ENCODE data around the gene GAS2. TPM values are rescaled to one million over a fixed set of nuclear protein-coding genes. Genes with fewer than 3 reads are reported as not detected.

Gene GAS2
- total RNA-seq, 2 donors from 2014 or later: 2.2 to 3.1 TPM

GRCh38 chr11:22832315-22833015, 166.1 kb downstream of the GAS2 start:
- H3K9me3 ChIP-seq (ENCODE audit: control insufficient read depth, low read length, poor library complexity, severe bottlenecking): no peaks in the 10 kb centered on the region
- DNase-seq: no peak
- peaks cover 7% of the 10 kb centered on the region for H3K4me1 Mint-ChIP-seq
- no peaks in the 10 kb centered on the region for H3K27me3 Mint-ChIP-seq
- no peak overlapping the region for H3K4me3 Mint-ChIP-seq
- no peak overlapping the region for H3K27ac Mint-ChIP-seq
- no peak for ATAC-seq
- H3K36me3 Mint-ChIP-seq (ENCODE audit: low read depth): no peaks in the 10 kb centered on the region

DNA sequence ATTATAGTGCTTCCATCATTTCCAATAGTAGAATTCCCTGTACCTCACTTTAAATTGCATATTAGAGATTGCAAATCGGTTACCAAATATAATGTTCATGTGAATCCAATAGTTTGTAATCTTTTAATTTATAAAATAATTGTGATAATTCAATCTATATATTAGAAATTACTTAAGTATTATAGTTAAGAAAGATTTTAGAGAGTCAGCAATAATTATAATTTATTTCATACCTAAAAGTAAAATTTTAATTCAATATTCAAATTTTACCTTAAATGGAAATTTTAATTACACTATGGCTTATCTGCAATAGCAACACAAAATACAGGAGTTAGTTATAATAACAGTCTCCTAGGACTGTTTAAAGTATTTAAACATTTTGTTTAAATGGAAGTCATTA, 180.3 kb downstream of the GAS2 start:
- DNase-seq (no peak), ATAC-seq (no peak)
- H3K27me3 Mint-ChIP-seq: no peaks in the 10 kb centered on the region
- peaks cover 4% of the 10 kb centered on the region for H3K36me3 Mint-ChIP-seq (ENCODE audit: low read depth)
- no peak overlapping the region for H3K4me3 Mint-ChIP-seq
- peaks cover 3% of the 10 kb centered on the region for H3K4me1 Mint-ChIP-seq
- H3K27ac Mint-ChIP-seq: no peak overlapping the region
- no peaks in the 10 kb centered on the region for H3K9me3 ChIP-seq (ENCODE audit: control insufficient read depth, low read length, poor library complexity, severe bottlenecking)

- Mint-ChIP-seq H3K4me1 (peaks cover under 1% of the 10 kb centered on the region), H3K27me3 (no peaks in the 10 kb centered on the region), H3K4me3 (no peak overlapping the region), H3K27ac (no peak overlapping the region), H3K36me3 (ENCODE audit: low read depth) (no peaks in the 10 kb centered on the region)
- ATAC-seq (no peak), DNase-seq (no peak)
- no peaks in the 10 kb centered on the region for H3K9me3 ChIP-seq (ENCODE audit: control insufficient read depth, low read length, poor library complexity, severe bottlenecking)
Observed at GRCh38 chr11:22851477-22851876, 185.1 kb downstream of the GAS2 start.

GRCh38 chr11:22859756-22860155, 193.3 kb downstream of the GAS2 start:
- no peaks in the 10 kb centered on the region for H3K27me3 Mint-ChIP-seq

GRCh38 chr11:22860241-22860640, 193.8 kb downstream of the GAS2 start, which contains the start of gene CCDC179:
CCDC179 (minus strand) TSS chr11:22860474; CDS start chr11:22860421, 53 bp downstream.
- Mint-ChIP-seq H3K4me3 (no peak within 1 kb of the TSS), H3K36me3 (ENCODE audit: low read depth) (peaks cover 3% of the 10 kb centered on the region), H3K27ac (no peak within 1 kb of the TSS), H3K27me3 (no peaks in the 10 kb centered on the region), H3K4me1 (peaks cover 3% of the 10 kb centered on the region)
- H3K9me3 ChIP-seq (ENCODE audit: control insufficient read depth, low read length, poor library complexity, severe bottlenecking): no peaks in the 10 kb centered on the region
- DNase-seq (no peak), ATAC-seq (no peak)

More at GRCh38 chr11:22859756-22860155, 193.3 kb downstream of the GAS2 start:
- ATAC-seq: no peak
- no peak for DNase-seq
- no peak overlapping the region for H3K27ac Mint-ChIP-seq
- H3K4me1 Mint-ChIP-seq: peaks cover 3% of the 10 kb centered on the region
- no peaks in the 10 kb centered on the region for H3K9me3 ChIP-seq (ENCODE audit: control insufficient read depth, low read length, poor library complexity, severe bottlenecking)
- H3K4me3 Mint-ChIP-seq: no peak overlapping the region
- peaks cover 3% of the 10 kb centered on the region for H3K36me3 Mint-ChIP-seq (ENCODE audit: low read depth)

Other genes starting within 250 kb of the GAS2 start
- gene FANCF, start 40.8 kb upstream of the GAS2 start, total RNA-seq: 1 to 10 TPM; 7.6 to 8.8 TPM
- 10 to 100 TPM; 47.6 to 48.2 TPM for gene SVIP, start 163.2 kb downstream of the GAS2 start, total RNA-seq
- gene CCDC179, start 193.9 kb downstream of the GAS2 start, total RNA-seq: not detected

Data from T-helper 17 cell (primary cell).